Upper lobe of right lung (tissue), 1 donor: ENCODE results near the gene HUWE1. TPM values are rescaled to one million over a fixed set of nuclear protein-coding genes. Genes with fewer than 3 reads are reported as not detected.

ENCODE experiments used
- ATAC-seq: fragments of 200-7000 bp; cut with Tn5 transposase; one replicate; pipeline ENCODE4 v1.9.1; 2020; ENCODE audit warnings: mild to moderate bottlenecking, moderate library complexity
- DNase-seq: peaks from one replicate; pipeline ENCODE4 v3.0.0-alpha.2; 2020
- H3K27ac ChIP-seq: fragments of 200-600 bp; one replicate; pipeline ENCODE4 v1.8.0; 2022
- H3K27me3 ChIP-seq: fragments of 200-600 bp; one replicate; pipeline ENCODE4 v1.8.0; 2022; ENCODE audit warnings: mild to moderate bottlenecking
- H3K36me3 ChIP-seq: fragments of 200-600 bp; one replicate; pipeline ENCODE4 v1.8.0; 2022
- H3K4me1 ChIP-seq: fragments of 200-600 bp; one replicate; pipeline ENCODE4 v1.8.0; 2022
- H3K4me3 ChIP-seq: fragments of 200-600 bp; one replicate; pipeline ENCODE4 v1.8.0; 2022; ENCODE audit warnings: mild to moderate bottlenecking
- H3K9me3 ChIP-seq: fragments of 200-600 bp; one replicate; pipeline ENCODE4 v1.8.0; 2022
- intact Hi-C: fragments of 100-400 bp; cut with DNase I; formaldehyde crosslinking; loops from one replicate; pipeline ENCODE4 v1.11.0; 2022
- total RNA-seq: library from RNA; stranded (reverse); fragmentation: NEBNext Ultra II Directional; extraction: Animal tissue kit (Norgen Biotek cat#: 25700); gene quantifications from one replicate; pipeline ENCODE4 v1.2.1, GENCODE V29; 2021
- TF ChIP-seq, protein P1 (sequence below): fragments of 200-600 bp; IDR thresholded peaks from one replicate; pipeline ENCODE4 v1.8.0; 2022; ENCODE audit warnings: antibody characterized with exemption
- donor health status: DM: no; HTN: yes; CAD: no; lungs with severe emphysema.

Gene HUWE1
- total RNA-seq, 1 donor from 2014 or later, result 151 TPM

DNA sequence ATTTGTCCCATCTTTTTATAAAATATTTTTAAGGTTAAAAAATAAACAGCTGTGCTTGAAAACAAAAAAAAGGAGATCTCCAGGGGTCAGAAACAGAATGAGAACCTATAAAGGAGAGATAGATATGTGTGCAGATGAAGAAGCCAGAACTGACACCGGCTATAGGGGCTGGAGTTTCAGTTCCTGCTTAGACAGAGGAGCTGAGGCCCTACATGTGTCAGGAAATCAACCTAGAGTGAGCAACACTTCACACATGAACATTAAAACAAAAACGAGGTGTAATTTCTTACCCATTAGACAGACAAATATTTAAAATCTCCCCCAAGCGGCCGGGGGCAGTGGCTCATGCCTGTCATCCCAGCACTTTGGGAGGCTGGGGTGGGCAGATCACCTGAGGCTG lies 17.8 kb upstream of the HUWE1 start:
- Histone ChIP-seq H3K4me3 (no peak overlapping the region), H3K36me3 (no peaks in the 10 kb centered on the region), H3K27ac (no peak overlapping the region), H3K27me3 (no peaks in the 10 kb centered on the region), H3K4me1 (no peaks in the 10 kb centered on the region), H3K9me3 (no peaks in the 10 kb centered on the region)
- intact Hi-C loops, result no loop called here
- DNase-seq, result no peak
- TF ChIP-seq, protein P1, sequence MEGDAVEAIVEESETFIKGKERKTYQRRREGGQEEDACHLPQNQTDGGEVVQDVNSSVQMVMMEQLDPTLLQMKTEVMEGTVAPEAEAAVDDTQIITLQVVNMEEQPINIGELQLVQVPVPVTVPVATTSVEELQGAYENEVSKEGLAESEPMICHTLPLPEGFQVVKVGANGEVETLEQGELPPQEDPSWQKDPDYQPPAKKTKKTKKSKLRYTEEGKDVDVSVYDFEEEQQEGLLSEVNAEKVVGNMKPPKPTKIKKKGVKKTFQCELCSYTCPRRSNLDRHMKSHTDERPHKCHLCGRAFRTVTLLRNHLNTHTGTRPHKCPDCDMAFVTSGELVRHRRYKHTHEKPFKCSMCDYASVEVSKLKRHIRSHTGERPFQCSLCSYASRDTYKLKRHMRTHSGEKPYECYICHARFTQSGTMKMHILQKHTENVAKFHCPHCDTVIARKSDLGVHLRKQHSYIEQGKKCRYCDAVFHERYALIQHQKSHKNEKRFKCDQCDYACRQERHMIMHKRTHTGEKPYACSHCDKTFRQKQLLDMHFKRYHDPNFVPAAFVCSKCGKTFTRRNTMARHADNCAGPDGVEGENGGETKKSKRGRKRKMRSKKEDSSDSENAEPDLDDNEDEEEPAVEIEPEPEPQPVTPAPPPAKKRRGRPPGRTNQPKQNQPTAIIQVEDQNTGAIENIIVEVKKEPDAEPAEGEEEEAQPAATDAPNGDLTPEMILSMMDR, result no peak
- ATAC-seq, result no peak

DNA sequence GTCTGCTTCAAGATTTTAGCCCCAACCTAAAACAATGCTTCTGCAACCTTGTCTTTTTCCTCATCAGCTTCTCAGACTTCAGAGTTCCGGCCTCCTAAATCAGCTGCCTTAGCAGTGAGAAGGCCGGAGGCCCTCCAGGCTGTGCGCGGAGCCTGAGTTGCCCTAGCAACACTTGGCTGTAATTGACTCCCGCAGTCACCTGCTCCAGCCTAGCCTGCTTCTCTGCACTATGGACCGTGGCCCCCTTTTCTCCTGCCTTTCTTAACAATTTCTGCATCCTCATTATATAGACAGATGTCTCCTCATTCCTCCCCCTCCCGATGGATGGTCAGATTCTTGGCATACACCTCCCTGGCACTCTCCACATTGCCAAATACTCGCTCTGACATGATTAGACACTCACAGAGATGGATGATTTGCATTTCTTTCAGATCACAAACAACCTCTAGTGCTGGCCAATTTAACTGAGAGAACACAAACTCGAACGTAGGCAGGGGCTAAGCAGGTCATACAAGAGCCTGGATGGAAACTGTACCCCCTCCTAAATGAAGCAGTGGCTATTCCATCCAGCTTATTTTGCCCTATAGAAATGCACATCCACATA lies 9.5 kb upstream of the HUWE1 start:
- Histone ChIP-seq H3K4me1 (no peaks in the 10 kb centered on the region), H3K4me3 (no peak overlapping the region), H3K36me3 (no peaks in the 10 kb centered on the region), H3K9me3 (no peaks in the 10 kb centered on the region), H3K27me3 (no peaks in the 10 kb centered on the region), H3K27ac (no peak overlapping the region)
- intact Hi-C loops, result no loop called here
- ATAC-seq (no peak), DNase-seq (no peak)
- TF ChIP-seq, protein P1, result no peak

DNA sequence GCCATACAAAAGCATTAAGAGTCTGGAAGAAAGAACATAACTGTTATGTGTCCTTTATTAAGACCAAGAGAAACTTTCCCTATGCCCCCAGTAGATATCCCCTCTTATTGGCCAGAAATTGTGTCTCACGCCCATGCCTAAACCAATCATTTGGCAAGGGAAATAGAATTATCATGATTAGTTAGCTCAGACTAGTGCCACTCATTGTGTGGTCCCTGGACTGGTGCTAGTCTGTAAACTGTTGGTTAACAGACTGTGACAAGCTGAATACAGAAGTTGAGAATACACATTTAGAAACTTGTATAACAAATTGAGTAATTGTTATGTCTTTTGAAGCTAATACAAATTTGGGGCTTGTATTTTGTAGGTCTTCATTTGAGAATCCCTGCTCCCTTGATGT lies 8.1 kb upstream of the HUWE1 start:
- no peaks in the 10 kb centered on the region for H3K4me1 ChIP-seq
- H3K27me3 ChIP-seq, result no peaks in the 10 kb centered on the region
- TF ChIP-seq, protein P1, result no peak
- no peaks in the 10 kb centered on the region for H3K36me3 ChIP-seq
- H3K4me3 ChIP-seq, result no peak overlapping the region
- ATAC-seq (no peak), DNase-seq (no peak)
- no peak overlapping the region for H3K27ac ChIP-seq
- H3K9me3 ChIP-seq, result no peaks in the 10 kb centered on the region
- intact Hi-C loops, result no loop called here

DNA sequence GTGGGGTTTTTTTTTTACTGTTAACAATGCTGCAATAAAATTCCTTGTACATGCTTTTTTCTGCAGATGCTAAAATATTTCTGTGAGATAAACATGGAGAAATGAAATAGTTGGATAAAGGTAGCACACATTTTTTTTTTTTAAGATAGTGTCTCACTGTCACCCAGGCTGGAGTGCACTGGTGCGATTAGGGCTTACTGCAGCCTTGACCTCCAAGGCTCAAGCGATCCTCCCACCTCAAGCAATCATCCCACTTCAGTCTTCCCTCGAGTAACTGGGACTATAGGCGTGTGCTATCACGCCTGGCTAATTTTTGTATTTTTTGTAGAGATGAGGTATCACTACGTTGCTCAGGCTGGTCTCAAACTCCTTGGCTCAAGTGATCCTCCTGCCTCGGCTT lies 1.8 kb upstream of the HUWE1 start:
- intact Hi-C loops, result no loop called here
- TF ChIP-seq, protein P1, result no peak
- H3K36me3 ChIP-seq, result no peaks in the 10 kb centered on the region
- H3K9me3 ChIP-seq, result no peaks in the 10 kb centered on the region
- DNase-seq (no peak), ATAC-seq (no peak)
- no peak overlapping the region for H3K27ac ChIP-seq
- no peak overlapping the region for H3K4me3 ChIP-seq
- peaks cover 9% of the 10 kb centered on the region for H3K4me1 ChIP-seq
- no peaks in the 10 kb centered on the region for H3K27me3 ChIP-seq

DNA sequence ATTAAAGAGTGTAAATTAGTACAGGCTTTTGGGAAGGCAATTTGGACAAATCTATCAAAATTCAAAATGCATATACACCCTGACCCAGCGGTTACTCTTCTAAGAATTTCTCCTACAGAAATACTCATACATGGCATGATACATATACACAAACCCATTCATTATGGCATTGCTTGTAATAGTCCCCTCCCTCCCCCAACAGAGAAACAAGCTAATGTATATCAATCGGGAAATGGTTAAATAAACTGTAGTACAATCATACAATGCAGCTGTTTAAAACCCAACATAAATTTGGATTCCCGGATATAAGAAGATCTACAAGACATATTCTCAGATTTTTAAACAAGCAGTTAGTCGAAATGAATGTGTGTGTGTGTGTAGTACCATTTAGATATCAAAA lies 808 bp downstream of the HUWE1 start:
- Histone ChIP-seq H3K27ac (peak overlapping the region; percentile 81), H3K36me3 (no peaks in the 10 kb centered on the region), H3K4me1 (peaks cover 9% of the 10 kb centered on the region), H3K27me3 (no peaks in the 10 kb centered on the region), H3K4me3 (peak overlapping the region; percentile 61), H3K9me3 (no peaks in the 10 kb centered on the region)
- DNase-seq, result no peak
- ATAC-seq, result no peak
- intact Hi-C loops, result no loop called here
- TF ChIP-seq, protein P1, result no peak
